Islet of Langerhans (tissue), 1 donor: ENCODE data around the gene GLYR1.

Experiments
- FAIRE-seq: peaks from one replicate; lab custom pipeline; 2011; peaks lifted over from hg19 to GRCh38; lab: Jason Lieb, UNC

The GLYR1 gene

GRCh38 chr16:4879049-4879448, 32.0 kb upstream of the GLYR1 start:
- no peak for FAIRE-seq

GRCh38 chr16:4877380-4877685, 30.2 kb upstream of the GLYR1 start:
- no peak for FAIRE-seq

GRCh38 chr16:4876646-4877379, 29.7 kb upstream of the GLYR1 start:
- no peak for FAIRE-seq

GRCh38 chr16:4874666-4875065, 27.6 kb upstream of the GLYR1 start:
- FAIRE-seq = no peak

GRCh38 chr16:4873091-4873490, 26.0 kb upstream of the GLYR1 start:
- no peak for FAIRE-seq

GRCh38 chr16:4871071-4871470, 24.0 kb upstream of the GLYR1 start:
- no peak for FAIRE-seq

GRCh38 chr16:4870138-4870671, 23.1 kb upstream of the GLYR1 start:
- FAIRE-seq = no peak

GRCh38 chr16:4869147-4869805, 22.2 kb upstream of the GLYR1 start:
- FAIRE-seq = peak; percentile 94

GRCh38 chr16:4868535-4868934, 21.4 kb upstream of the GLYR1 start:
- no peak for FAIRE-seq

GRCh38 chr16:4868026-4868425, 20.9 kb upstream of the GLYR1 start:
- no peak for FAIRE-seq

GRCh38 chr16:4866586-4866985, 19.5 kb upstream of the GLYR1 start:
- FAIRE-seq = no peak

- FAIRE-seq = no peak
Measured at GRCh38 chr16:4865231-4865860, 18.3 kb upstream of the GLYR1 start.

GRCh38 chr16:4864728-4865127, 17.6 kb upstream of the GLYR1 start:
- no peak for FAIRE-seq

GRCh38 chr16:4862639-4863038, 15.6 kb upstream of the GLYR1 start:
- no peak for FAIRE-seq

GRCh38 chr16:4860727-4861342, 13.7 kb upstream of the GLYR1 start:
- FAIRE-seq = no peak

- no peak for FAIRE-seq
Measured at GRCh38 chr16:4859900-4860255, 12.8 kb upstream of the GLYR1 start.

GRCh38 chr16:4859190-4859899, 12.3 kb upstream of the GLYR1 start:
- no peak for FAIRE-seq

GRCh38 chr16:4855804-4856203, 8.7 kb upstream of the GLYR1 start:
- FAIRE-seq = no peak

- no peak for FAIRE-seq
Measured at GRCh38 chr16:4855371-4855770, 8.3 kb upstream of the GLYR1 start.

- FAIRE-seq = no peak
Measured at GRCh38 chr16:4852221-4852872, 5.3 kb upstream of the GLYR1 start.

- no peak for FAIRE-seq
Measured at GRCh38 chr16:4850211-4850610, 3.1 kb upstream of the GLYR1 start.
